ENCODE results near the gene EFCAB8.

GRCh38 chr20:32879538-32879937 is 20.8 kb downstream of the EFCAB8 start:
- TF ChIP-seq CTCF (IDR thresholded peaks at IDR 0.05; ENCODE audit: low read length) (no peak), EZH2 (optimal IDR thresholded peaks at IDR 0.05; ENCODE audit: low read depth, low read length) (no peak)
